ENCODE results near the gene GRAMD1B. TPM values are rescaled to one million over a fixed set of nuclear protein-coding genes. Genes with fewer than 3 reads are reported as not detected.

The GRAMD1B gene
- total RNA-seq, 1 experiment from 2014 or later, result 12.7 TPM

- Histone ChIP-seq H3K4me1 (ENCODE audit: control insufficient read depth in 1 of 2, insufficient read depth in 2 of 2, low read length in 2 of 2) (peaks cover 6 to 13% of the 10 kb centered on the region in 2 experiments), H3K9ac (ENCODE audit: low read length) (no peak overlapping the region), H3K9me2 (ENCODE audit: insufficient read depth) (no peaks in the 10 kb centered on the region), H3K27ac (ENCODE audit: low read depth, low read length) (no peak overlapping the region), H2AFZ (ENCODE audit: low read depth, low read length, poor library complexity, severe bottlenecking) (no peak overlapping the region), H3K79me2 (ENCODE audit: insufficient read depth, low read length) (no peaks in the 10 kb centered on the region), H3K4me2 (ENCODE audit: low read length) (no peak overlapping the region), H3K4me3 (replicated peaks in 1 of 2; ENCODE audit: low read depth in 1 of 2, low read length in 2 of 2) (no peak overlapping the region), H3K36me3 (ENCODE audit: control insufficient read depth in 1 of 2, insufficient read depth in 2 of 2, low read length in 2 of 2) (no peaks in the 10 kb centered on the region), H3K9me3 (ENCODE audit: control insufficient read depth in 1 of 2, insufficient read depth in 1 of 2, low read depth in 1 of 2, low read length in 2 of 2) (no peaks in the 10 kb centered on the region), H4K20me1 (ENCODE audit: insufficient read depth) (no peaks in the 10 kb centered on the region), H3K27me3 (ENCODE audit: insufficient read depth, low read length) (no peaks in the 10 kb centered on the region; the same call in 1 of the 2 replicates)
- TF ChIP-seq, protein P1, sequence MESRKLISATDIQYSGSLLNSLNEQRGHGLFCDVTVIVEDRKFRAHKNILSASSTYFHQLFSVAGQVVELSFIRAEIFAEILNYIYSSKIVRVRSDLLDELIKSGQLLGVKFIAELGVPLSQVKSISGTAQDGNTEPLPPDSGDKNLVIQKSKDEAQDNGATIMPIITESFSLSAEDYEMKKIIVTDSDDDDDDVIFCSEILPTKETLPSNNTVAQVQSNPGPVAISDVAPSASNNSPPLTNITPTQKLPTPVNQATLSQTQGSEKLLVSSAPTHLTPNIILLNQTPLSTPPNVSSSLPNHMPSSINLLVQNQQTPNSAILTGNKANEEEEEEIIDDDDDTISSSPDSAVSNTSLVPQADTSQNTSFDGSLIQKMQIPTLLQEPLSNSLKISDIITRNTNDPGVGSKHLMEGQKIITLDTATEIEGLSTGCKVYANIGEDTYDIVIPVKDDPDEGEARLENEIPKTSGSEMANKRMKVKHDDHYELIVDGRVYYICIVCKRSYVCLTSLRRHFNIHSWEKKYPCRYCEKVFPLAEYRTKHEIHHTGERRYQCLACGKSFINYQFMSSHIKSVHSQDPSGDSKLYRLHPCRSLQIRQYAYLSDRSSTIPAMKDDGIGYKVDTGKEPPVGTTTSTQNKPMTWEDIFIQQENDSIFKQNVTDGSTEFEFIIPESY (IDR thresholded peaks at IDR 0.05; ENCODE audit: extremely low read depth, insufficient replicate concordance, low read length), result no peak
- no peak for TF ChIP-seq CBX3 (IDR thresholded peaks at IDR 0.05; ENCODE audit: low read depth)
- ATAC-seq, result no peak
- intact Hi-C loops (cut with micrococcal nuclease), result no loop called here
- ChIA-PET RAD21 (ENCODE audit: low non-redundant PET in 1 of 2, low total read pairs in 2 of 2, uncharacterized antibody in 2 of 2, unreplicated experiment in 2 of 2) (no interaction called here), POLR2A (no interaction called here), CTCF (no interaction called here)
- no peak for DNase-seq (ENCODE audit: low read depth, low spot score)
- BruUV-seq (replicated peaks), result no TSS peak
Observed at GRCh38 chr11:123585206-123585605, 155.1 kb downstream of the GRAMD1B start.

DNA sequence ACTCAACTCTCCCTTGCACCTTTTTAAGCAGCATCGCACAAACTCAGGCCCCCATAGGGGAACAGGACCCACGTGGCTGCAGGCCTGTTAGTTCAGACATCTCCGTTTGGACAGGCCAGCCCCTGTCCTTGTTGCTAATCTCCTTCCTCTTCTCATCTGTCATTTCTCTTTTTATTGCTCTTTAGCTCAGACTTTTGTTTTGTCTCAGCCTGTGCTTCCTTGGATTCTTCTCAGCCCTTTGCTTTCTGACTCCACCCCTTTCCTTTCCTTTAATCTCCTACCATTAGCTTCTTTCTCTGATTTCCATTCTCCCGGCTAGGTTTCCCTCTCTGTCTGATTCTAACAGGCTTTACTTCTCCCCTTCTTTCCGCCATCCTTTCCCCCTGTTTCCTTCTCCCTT lies 155.6 kb downstream of the GRAMD1B start:
- POLR2A ChIA-PET, result no interaction called here
- Histone ChIP-seq H3K27ac (ENCODE audit: low read depth, low read length) (no peak overlapping the region), H3K4me1 (ENCODE audit: control insufficient read depth in 1 of 2, insufficient read depth in 2 of 2, low read length in 2 of 2) (peaks cover 11 to 14% of the 10 kb centered on the region in 2 experiments), H3K9ac (ENCODE audit: low read length) (no peak overlapping the region), H3K4me2 (ENCODE audit: low read length) (no peak overlapping the region), H3K9me3 (ENCODE audit: control insufficient read depth in 1 of 2, insufficient read depth in 1 of 2, low read depth in 1 of 2, low read length in 2 of 2) (no peaks in the 10 kb centered on the region), H2AFZ (ENCODE audit: low read depth, low read length, poor library complexity, severe bottlenecking) (no peak overlapping the region), H3K9me2 (ENCODE audit: insufficient read depth) (no peaks in the 10 kb centered on the region), H3K79me2 (ENCODE audit: insufficient read depth, low read length) (no peaks in the 10 kb centered on the region), H3K4me3 (replicated peaks in 1 of 2; ENCODE audit: low read depth in 1 of 2, low read length in 2 of 2) (no peak overlapping the region), H4K20me1 (ENCODE audit: insufficient read depth) (no peaks in the 10 kb centered on the region), H3K27me3 (ENCODE audit: insufficient read depth, low read length) (no peaks in the 10 kb centered on the region; the same call in 1 of the 2 replicates), H3K36me3 (ENCODE audit: control insufficient read depth in 1 of 2, insufficient read depth in 2 of 2, low read length in 2 of 2) (no peaks in the 10 kb centered on the region)
- intact Hi-C loops (cut with micrococcal nuclease), result no loop called here
- no peak for DNase-seq (ENCODE audit: low read depth, low spot score)
- CTCF ChIA-PET, result no interaction called here
- no TSS peak for BruUV-seq (replicated peaks)
- no peak for ATAC-seq
- RAD21 ChIA-PET (ENCODE audit: low non-redundant PET in 1 of 2, low total read pairs in 2 of 2, uncharacterized antibody in 2 of 2, unreplicated experiment in 2 of 2), result no interaction called here
- no peak for TF ChIP-seq ATF3 (IDR thresholded peaks at IDR 0.05)
- no peak for TF ChIP-seq EZH2phosphoT487 (IDR thresholded peaks at IDR 0.05; ENCODE audit: borderline replicate concordance)
- no peak for TF ChIP-seq CEBPB (IDR thresholded peaks at IDR 0.05; ENCODE audit: low read depth)
- TF ChIP-seq SRF (IDR thresholded peaks at IDR 0.05; ENCODE audit: low read depth), result no peak
- no peak for TF ChIP-seq EZH2 (IDR thresholded peaks at IDR 0.05)
- no peak for TF ChIP-seq TCF7L2 (IDR thresholded peaks at IDR 0.05; ENCODE audit: borderline replicate concordance, extremely low read depth, insufficient read depth, insufficient read length)
- TF ChIP-seq ELF1 (IDR thresholded peaks at IDR 0.05; ENCODE audit: borderline replicate concordance, low read depth), result no peak
- no peak for TF ChIP-seq CTCF (IDR thresholded peaks at IDR 0.05 in 2 of 3, conservative IDR thresholded peaks at IDR 0.05 in 1 of 3; ENCODE audit: borderline replicate concordance in 1 of 3, insufficient read depth in 1 of 3, low read depth in 2 of 3, low read length in 2 of 3)
- TF ChIP-seq POLR2AphosphoS5 (IDR thresholded peaks at IDR 0.05; ENCODE audit: low read depth, low read length), result no peak
- no peak for TF ChIP-seq JUND (IDR thresholded peaks at IDR 0.05)
- TF ChIP-seq REST (IDR thresholded peaks at IDR 0.05; ENCODE audit: low read depth), result no peak
